Stimulated activated CD4-positive, alpha-beta T cell treated with anti-CD3 and anti-CD28 coated beads, Interleukin-1b, Interleukin-23, amount 100 ng/mL, for 1 hour (primary cell): ENCODE measurements around the gene BNIP5.

ENCODE experiments used
- DNase-seq, 2 donors: peaks; one replicate each; pipeline ENCODE4 v3.0.0-alpha.2; 2020; ENCODE audit warnings: low read depth in 2 of 2

The BNIP5 gene

DNA sequence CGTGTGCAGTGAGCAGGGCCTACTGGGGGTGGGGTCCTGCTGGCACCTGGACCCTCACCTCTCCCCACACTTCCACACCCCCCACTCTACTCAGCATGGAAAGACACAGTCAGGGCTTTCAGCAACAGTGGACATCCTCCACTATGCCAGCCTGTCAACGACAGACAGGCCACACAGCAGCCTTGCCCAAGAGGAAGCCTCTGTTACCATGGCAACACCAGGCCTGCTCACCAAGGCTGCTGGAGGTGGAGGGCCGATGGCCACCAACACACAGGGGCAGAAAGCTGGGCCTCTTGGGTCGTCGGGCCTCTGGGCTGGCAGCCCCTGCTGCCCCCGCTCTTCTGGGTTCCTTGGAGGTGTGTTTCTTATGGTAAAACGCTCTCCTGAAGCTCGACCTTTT lies 13.6 kb downstream of the BNIP5 start:
- DNase-seq, result no peak

GRCh38 chr6:36322591-36322990 lies 14.1 kb downstream of the BNIP5 start:
- no peak for DNase-seq

GRCh38 chr6:36320475-36320874 lies 16.2 kb downstream of the BNIP5 start:
- no peak for DNase-seq

GRCh38 chr6:36319821-36320220 lies 16.9 kb downstream of the BNIP5 start:
- DNase-seq, result no peak

GRCh38 chr6:36319436-36319762 lies 17.3 kb downstream of the BNIP5 start:
- no peak for DNase-seq

DNA sequence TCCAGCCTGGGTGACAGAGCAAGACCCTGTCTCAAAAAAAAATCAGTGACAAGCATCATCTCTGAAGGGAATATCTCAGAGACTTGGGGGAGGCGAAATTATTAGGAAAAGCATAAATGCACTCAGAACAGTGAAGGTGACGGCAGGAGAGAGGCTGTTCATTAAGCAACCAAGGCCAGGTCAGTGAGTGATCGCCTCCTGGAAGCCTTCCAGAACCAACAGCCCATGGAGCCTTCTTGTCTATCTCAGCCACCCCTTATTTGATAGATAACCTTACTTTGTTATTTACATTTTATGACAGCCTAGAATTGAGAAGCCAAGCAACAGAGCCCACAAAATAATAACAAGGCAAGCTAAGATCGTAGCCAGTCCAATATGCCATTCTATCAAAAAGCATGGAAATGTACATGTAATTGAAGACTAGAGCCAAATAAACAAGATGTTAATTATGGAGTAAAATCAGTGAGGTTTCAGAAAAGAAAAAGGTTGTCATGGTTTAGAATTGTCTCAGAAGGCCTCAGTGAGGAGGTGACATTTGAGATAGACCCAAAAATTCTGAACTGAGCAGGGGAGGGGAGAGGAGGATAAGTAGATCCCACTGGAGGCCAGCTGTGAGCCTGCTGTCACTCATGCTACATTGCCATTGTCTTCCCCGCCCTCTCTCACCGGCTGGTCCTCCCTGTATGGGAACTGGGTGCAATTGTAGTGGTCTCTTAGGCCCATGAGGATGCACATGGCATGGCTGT lies 17.8 kb downstream of the BNIP5 start:
- no peak for DNase-seq

DNA sequence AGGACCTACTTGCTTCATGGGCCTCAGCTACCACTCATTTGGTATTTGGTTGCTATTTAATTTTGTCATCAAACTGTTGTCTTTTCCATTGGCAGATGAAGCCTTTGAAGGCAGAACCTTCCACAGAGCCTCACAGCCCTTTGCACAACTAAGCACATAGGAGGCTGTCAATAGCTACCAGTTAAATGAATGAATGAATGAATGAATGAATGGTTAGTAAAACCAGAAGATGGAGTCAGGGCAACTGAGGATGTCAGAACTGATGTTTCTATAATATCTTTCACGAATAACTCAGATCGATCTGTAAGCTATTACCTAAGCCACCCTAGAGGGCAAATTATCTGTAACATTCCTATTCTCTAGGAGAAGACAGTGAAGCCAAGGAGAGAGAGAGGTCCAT lies 19.1 kb downstream of the BNIP5 start:
- no peak for DNase-seq

- DNase-seq, result no peak
Observed at GRCh38 chr6:36315921-36316320, 20.8 kb downstream of the BNIP5 start.

- DNase-seq, result no peak
Observed at GRCh38 chr6:36314221-36315014, 22.3 kb downstream of the BNIP5 start.

DNA sequence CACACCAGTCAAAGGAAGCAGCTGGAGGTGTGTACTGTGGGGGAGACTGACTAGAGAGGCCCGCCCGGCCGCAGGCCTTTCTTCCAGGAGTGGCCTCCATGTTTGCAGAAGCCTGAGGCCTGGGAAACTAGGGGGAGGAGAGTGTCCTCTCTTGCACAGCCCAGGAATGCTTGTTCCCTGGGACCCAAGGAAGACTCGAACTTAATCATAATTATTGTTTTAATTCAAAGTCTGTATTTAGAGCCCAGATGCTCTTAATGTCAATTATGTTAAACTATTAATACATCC lies 23.1 kb downstream of the BNIP5 start:
- no peak for DNase-seq

- DNase-seq, result no peak
Observed at GRCh38 chr6:36312854-36313648, 23.6 kb downstream of the BNIP5 start.

GRCh38 chr6:36309900-36310299 lies 26.8 kb downstream of the BNIP5 start:
- no peak for DNase-seq

DNA sequence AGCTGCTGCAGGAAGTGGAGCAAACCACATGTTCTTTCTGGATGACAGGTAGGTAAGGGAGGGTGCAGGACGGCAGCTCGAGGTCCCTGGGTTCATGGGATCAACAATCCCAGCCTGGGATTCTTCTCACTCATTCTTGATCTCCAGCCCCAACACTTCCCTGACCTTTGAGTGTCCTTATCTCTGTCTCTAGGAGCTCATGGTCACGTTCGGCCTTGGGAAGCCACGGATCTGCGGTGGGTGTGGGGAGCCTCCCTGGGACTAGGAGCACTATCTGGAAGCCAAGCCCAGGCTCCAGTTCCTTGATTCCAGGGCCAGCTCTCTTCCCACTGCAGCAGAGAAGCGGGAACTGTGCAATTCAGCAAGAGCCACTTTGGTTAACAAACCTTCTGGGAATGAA lies 27.5 kb downstream of the BNIP5 start:
- DNase-seq, result no peak

- no peak for DNase-seq
Observed at GRCh38 chr6:36308514-36308913, 28.2 kb downstream of the BNIP5 start.

- no peak for DNase-seq
Observed at GRCh38 chr6:36306375-36306774, 30.3 kb downstream of the BNIP5 start.

GRCh38 chr6:36305885-36306284 lies 30.8 kb downstream of the BNIP5 start:
- no peak for DNase-seq

- peak; percentile 83 to 91 for DNase-seq
Observed at GRCh38 chr6:36302227-36302976, 34.3 kb downstream of the BNIP5 start.

DNA sequence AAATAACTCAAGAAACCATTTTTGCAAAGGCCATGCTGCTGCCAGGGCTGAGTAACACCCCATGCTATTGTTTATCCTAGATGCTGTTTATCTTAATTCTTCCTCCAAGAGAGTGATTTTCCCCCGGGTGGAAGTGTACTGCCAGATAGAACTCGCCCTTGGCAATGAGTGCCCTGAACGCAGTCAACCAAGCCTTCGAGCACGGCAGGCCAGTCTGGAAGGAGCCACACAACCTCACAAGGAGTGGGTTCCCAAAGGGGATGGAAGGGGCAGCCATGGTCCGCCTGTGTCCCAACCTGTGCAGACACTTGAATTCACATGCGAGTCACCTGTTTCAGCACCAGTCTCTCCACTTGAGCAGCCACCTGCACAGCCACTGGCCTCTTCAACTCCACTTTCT lies 34.9 kb downstream of the BNIP5 start:
- no peak for DNase-seq

- DNase-seq, result no peak
Observed at GRCh38 chr6:36301085-36301658, 35.5 kb downstream of the BNIP5 start.

DNA sequence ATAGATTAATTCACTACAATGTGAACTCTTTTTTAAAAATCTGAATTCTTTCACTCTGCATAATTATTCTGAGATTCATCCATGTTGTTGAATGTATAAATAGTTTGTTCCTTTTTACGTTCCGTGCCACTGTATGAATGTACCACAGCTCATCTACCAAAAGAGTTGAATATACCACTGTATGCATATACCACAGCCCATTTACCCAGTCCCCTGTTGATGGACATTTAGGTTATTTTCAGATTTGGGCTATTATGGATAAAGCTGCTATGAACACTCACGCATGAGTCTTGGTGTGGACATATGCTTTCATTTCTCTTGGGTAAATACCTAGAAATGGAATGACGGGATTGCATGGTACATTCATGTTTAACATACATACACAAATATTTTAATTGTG lies 38.7 kb downstream of the BNIP5 start:
- no peak for DNase-seq

DNA sequence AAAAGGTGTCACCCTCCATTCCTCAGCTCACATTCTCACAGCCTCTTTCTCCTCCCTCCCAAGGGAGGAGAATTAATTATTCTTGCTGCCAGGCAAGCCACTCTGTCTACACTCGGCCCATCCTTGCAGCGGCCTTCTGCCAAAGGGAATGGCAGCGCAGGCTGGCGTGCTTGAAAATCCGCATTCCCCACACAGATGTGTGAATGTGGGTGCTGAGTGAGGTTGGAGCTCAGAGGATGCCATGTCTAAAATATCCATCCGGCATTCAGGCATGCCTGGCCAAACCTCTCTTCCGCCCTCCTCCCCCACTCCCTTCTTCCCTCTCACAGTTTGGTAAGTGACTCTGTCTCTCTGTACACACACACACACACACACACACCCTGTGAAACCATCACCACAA lies 39.2 kb downstream of the BNIP5 start:
- no peak for DNase-seq

GRCh38 chr6:36297051-36297450 lies 39.6 kb downstream of the BNIP5 start:
- DNase-seq, result no peak
